GM23338 (cell line): ENCODE data around the gene MRPL20. TPM values are rescaled to one million over a fixed set of nuclear protein-coding genes. Genes with fewer than 3 reads are reported as not detected.
"Not testable (repeated sequence)": the region's sequence is repeated elsewhere in the genome, so short reads cannot be mapped to it uniquely, and the experiment has no call there.

Source experiments
- ATAC-seq: fragments of 200-7000 bp; cut with Tn5 transposase; 3 replicates; pipeline ENCODE4 v1.9.1; 2020
- DNase-seq: peaks from one replicate; pipeline ENCODE4 v3.0.0-alpha.2; 2015; ENCODE audit warnings: low spot score
- H2AFZ ChIP-seq: fragments of 200-600 bp; sonication (generic); 2 replicates; pipeline ENCODE4 v1.8.0; 2016; ENCODE audit warnings: antibody characterized with exemption, mild to moderate bottlenecking, moderate library complexity
- H3F3A ChIP-seq: fragments of 200-600 bp; sonication (generic); replicated peaks from 2 replicates; pipeline ENCODE4 v1.8.0; 2017; ENCODE audit warnings: antibody characterized with exemption, mixed run types, low read depth
- H3K27ac ChIP-seq: fragments of 200-600 bp; sonication (generic); 2 replicates; pipeline ENCODE4 v1.6.1; 2016; ENCODE audit warnings: low read depth
- H3K27me3 ChIP-seq: fragments of 200-600 bp; sonication (generic); 2 replicates; pipeline ENCODE4 v1.8.0; 2016; ENCODE audit warnings: mild to moderate bottlenecking, mixed run types, moderate library complexity; ENCODE audit not compliant: insufficient read depth
- H3K36me3 ChIP-seq: fragments of 200-600 bp; sonication (generic); 2 replicates; pipeline ENCODE4 v1.8.0; 2016; ENCODE audit warnings: mild to moderate bottlenecking; ENCODE audit not compliant: insufficient read depth
- H3K4me1 ChIP-seq: fragments of 200-600 bp; sonication (generic); 2 replicates; pipeline ENCODE4 v1.8.0; 2016; ENCODE audit warnings: mild to moderate bottlenecking, moderate library complexity; ENCODE audit not compliant: insufficient read depth
- H3K4me2 ChIP-seq: fragments of 200-600 bp; sonication (generic); 2 replicates; pipeline ENCODE4 v1.7.1; 2017; ENCODE audit warnings: mixed run types
- H3K4me3 ChIP-seq: fragments of 200-600 bp; sonication (generic); 2 replicates; pipeline ENCODE4 v1.6.1; 2016; ENCODE audit warnings: mixed run types
- H3K79me2 ChIP-seq: fragments of 200-600 bp; sonication (generic); replicated peaks from 2 replicates; pipeline ENCODE4 v1.8.0; 2017; ENCODE audit warnings: mild to moderate bottlenecking; ENCODE audit not compliant: insufficient read depth
- H3K9me2 ChIP-seq: fragments of 200-600 bp; sonication (generic); 2 replicates; pipeline ENCODE4 v1.8.0; 2017; ENCODE audit not compliant: insufficient read depth
- H4K20me1 ChIP-seq: fragments of 200-600 bp; sonication (generic); replicated peaks from 2 replicates; pipeline ENCODE4 v1.8.0; 2017; ENCODE audit warnings: mild to moderate bottlenecking; ENCODE audit not compliant: insufficient read depth
- H3K27ac Mint-ChIP-seq: 2 replicates; pipeline ENCODE4 v1.8.0; 2020; ENCODE audit warnings: inconsistent platforms, mild to moderate bottlenecking, moderate library complexity, mixed read lengths
- H3K27me3 Mint-ChIP-seq: 3 replicates; pipeline ENCODE4 v1.8.0; 2022; ENCODE audit warnings: low read depth, mild to moderate bottlenecking, moderate library complexity, mixed read lengths, inconsistent platforms; ENCODE audit not compliant: insufficient read depth, poor library complexity
- H3K36me3 Mint-ChIP-seq: 3 replicates; pipeline ENCODE4 v1.8.0; 2021; ENCODE audit warnings: low read depth, mild to moderate bottlenecking, inconsistent platforms, moderate library complexity, mixed read lengths
- H3K4me1 Mint-ChIP-seq: 3 replicates; pipeline ENCODE4 v1.8.0; 2020; ENCODE audit warnings: mild to moderate bottlenecking, inconsistent platforms, mixed read lengths
- H3K4me3 Mint-ChIP-seq: 3 replicates; pipeline ENCODE4 v1.8.0; 2021; ENCODE audit warnings: moderate library complexity, mild to moderate bottlenecking, inconsistent platforms, mixed read lengths
- H3K9me3 Mint-ChIP-seq: 3 replicates; pipeline ENCODE4 v1.8.0; 2020; ENCODE audit warnings: moderate library complexity, mild to moderate bottlenecking, inconsistent platforms, mixed read lengths
- CREB1 ChIP-seq: fragments of 250-450 bp; sonication (Bioruptor Pico); IDR thresholded peaks from 2 replicates; pipeline ENCODE4 v1.5.0; 2020; ENCODE audit warnings: low read depth, mild to moderate bottlenecking, moderate library complexity
- JUNB ChIP-seq: IDR thresholded peaks from one replicate; pipeline ENCODE4 v1.6.1; 2016; ENCODE audit warnings: antibody characterized with exemption; ENCODE audit not compliant: unreplicated experiment
- POLR2AphosphoS5 ChIP-seq: IDR thresholded peaks from 2 replicates; pipeline ENCODE4 v1.6.1; 2016; ENCODE audit warnings: antibody characterized with exemption, low read depth
- STAT1 ChIP-seq: IDR thresholded peaks from one replicate; pipeline ENCODE4 v1.6.1; 2016; ENCODE audit warnings: antibody characterized with exemption; ENCODE audit not compliant: unreplicated experiment
- ZNF114 ChIP-seq: fragments of 250-450 bp; sonication (Bioruptor Pico); IDR thresholded peaks from 2 replicates; pipeline ENCODE4 v1.5.0; 2020; ENCODE audit warnings: mild to moderate bottlenecking, moderate library complexity
- polyA plus RNA-seq: library from polyadenylated mRNA; unstranded; fragments of >200 nt; fragmentation: Nextera tagmentation; extraction: Ambion mirVana; gene quantifications from 2 replicates; pipeline ENCODE4 v1.2.1, GENCODE V29; 2016
- total RNA-seq: library from RNA; depleted of rRNA; stranded (reverse); fragments of >200 nt; shearing (Covaris generic); gene quantifications from 2 replicates; pipeline ENCODE4 v1.2.3, GENCODE V29; 2014
- TF ChIP-seq, protein P1 (sequence below), 2 experiments: fragments of 200-600 bp in 1 of 2; sonication (generic) in 1 of 2; conservative IDR thresholded peaks; 2 replicates each; pipeline versions ENCODE4 v1.5.1 to v1.6.1; 2016 to 2017; ENCODE audit warnings: antibody characterized with exemption in 2 of 2, low read depth in 2 of 2, mild to moderate bottlenecking in 2 of 2, moderate library complexity in 1 of 2
- TF ChIP-seq, protein P2 (sequence below): IDR thresholded peaks from 2 replicates; pipeline ENCODE4 v1.6.1; 2016; ENCODE audit warnings: antibody characterized with exemption
- TF ChIP-seq, protein P3 (sequence below): fragments of 250-450 bp; sonication (Bioruptor Pico); IDR thresholded peaks from 2 replicates; pipeline ENCODE4 v1.5.0; 2020; ENCODE audit warnings: mild to moderate bottlenecking, moderate library complexity

The MRPL20 gene
- total and polyA plus RNA-seq, 2 experiments from 2014 or later = 173 to 319 TPM

GRCh38 chr1:1452882-1453281 lies 45.8 kb upstream of the MRPL20 start:
- H3K36me3 ChIP-seq = no peaks in the 10 kb centered on the region
- H3K4me3 ChIP-seq = no peak overlapping the region
- no peak overlapping the region for H2AFZ ChIP-seq
- TF ChIP-seq CREB1 (CRISPR knock-in tag) (no peak), STAT1 (no peak)
- TF ChIP-seq, protein P1, sequence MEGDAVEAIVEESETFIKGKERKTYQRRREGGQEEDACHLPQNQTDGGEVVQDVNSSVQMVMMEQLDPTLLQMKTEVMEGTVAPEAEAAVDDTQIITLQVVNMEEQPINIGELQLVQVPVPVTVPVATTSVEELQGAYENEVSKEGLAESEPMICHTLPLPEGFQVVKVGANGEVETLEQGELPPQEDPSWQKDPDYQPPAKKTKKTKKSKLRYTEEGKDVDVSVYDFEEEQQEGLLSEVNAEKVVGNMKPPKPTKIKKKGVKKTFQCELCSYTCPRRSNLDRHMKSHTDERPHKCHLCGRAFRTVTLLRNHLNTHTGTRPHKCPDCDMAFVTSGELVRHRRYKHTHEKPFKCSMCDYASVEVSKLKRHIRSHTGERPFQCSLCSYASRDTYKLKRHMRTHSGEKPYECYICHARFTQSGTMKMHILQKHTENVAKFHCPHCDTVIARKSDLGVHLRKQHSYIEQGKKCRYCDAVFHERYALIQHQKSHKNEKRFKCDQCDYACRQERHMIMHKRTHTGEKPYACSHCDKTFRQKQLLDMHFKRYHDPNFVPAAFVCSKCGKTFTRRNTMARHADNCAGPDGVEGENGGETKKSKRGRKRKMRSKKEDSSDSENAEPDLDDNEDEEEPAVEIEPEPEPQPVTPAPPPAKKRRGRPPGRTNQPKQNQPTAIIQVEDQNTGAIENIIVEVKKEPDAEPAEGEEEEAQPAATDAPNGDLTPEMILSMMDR (conservative IDR thresholded peaks at IDR 0.05; ENCODE audit: low read depth in 2 of 2) = peak in 1 of 2 experiments; percentile 10; a peak in 1 of 4 replicates
- no peaks in the 10 kb centered on the region for H3K79me2 ChIP-seq
- H3K4me1 ChIP-seq = no peaks in the 10 kb centered on the region
- Mint-ChIP-seq H3K4me3 (no peak overlapping the region), H3K4me1 (no peaks in the 10 kb centered on the region), H3K36me3 (no peaks in the 10 kb centered on the region), H3K9me3 (no peaks in the 10 kb centered on the region), H3K27ac (no peak overlapping the region), H3K27me3 (peaks cover 4% of the 10 kb centered on the region)
- no peaks in the 10 kb centered on the region for H3F3A ChIP-seq
- H3K27me3 ChIP-seq = no peaks in the 10 kb centered on the region
- no peak overlapping the region for H3K27ac ChIP-seq
- no peaks in the 10 kb centered on the region for H3K9me2 ChIP-seq
- no peak for DNase-seq
- no peak for ATAC-seq
- no peak overlapping the region for H3K4me2 ChIP-seq
- H4K20me1 ChIP-seq = no peaks in the 10 kb centered on the region

DNA sequence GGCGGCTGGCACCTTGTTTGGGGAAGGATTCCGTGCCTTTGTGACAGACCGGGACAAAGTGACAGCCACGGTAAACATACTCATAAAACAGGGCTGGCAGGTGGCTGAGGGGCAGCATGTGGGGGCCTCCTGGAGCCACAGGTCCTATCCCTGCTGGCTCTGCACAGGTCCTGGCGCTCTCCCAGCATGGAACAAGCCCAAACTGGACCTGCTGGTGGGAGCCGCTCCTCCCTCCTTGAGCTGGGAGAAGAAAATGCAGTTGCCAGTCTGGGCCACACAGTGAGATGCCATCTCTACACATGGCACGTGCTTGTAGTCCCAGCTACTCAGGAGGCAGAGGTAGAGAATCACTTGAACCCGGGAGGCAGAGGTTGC lies 45.3 kb upstream of the MRPL20 start:
- not testable (repeated sequence) for H3K79me2 ChIP-seq

DNA sequence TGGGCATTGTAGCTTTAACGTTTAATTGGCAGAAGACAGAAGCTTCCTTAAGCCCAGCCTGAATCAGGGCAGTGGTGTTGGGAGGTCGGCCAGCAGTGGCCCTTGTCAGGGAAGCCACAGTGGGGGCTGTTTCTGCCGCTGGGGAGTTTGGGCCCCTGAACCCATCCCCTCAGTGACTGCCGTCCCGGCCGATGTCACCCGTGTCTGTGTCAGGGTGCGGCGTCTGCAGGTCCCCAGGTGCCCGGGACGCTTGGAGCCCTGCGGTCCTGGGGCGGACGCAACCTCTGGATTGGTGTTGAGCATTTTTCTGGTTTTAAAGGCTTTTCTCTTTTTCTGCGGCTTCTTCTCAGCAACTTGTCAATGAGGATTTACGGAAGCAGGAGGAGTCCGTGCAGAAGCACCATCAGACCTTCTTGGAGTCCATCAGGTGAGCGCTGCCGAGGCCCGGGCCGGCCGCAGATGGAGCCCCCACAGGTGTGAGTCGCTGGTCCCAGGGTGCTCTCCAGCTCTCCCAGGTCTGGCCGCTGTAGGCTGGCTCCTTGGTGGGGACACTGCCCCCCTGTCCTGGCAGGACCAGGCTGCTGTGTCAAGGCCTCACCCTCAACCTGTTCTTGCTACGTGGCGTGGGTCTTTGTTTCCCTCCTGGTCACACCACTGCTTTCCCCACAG lies 44.7 kb upstream of the MRPL20 start:
- H3K4me1 Mint-ChIP-seq = no peaks in the 10 kb centered on the region
- TF ChIP-seq POLR2AphosphoS5 (no peak), ZNF114 (no peak), JUNB (no peak)
- TF ChIP-seq, protein P2, sequence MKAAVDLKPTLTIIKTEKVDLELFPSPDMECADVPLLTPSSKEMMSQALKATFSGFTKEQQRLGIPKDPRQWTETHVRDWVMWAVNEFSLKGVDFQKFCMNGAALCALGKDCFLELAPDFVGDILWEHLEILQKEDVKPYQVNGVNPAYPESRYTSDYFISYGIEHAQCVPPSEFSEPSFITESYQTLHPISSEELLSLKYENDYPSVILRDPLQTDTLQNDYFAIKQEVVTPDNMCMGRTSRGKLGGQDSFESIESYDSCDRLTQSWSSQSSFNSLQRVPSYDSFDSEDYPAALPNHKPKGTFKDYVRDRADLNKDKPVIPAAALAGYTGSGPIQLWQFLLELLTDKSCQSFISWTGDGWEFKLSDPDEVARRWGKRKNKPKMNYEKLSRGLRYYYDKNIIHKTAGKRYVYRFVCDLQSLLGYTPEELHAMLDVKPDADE = no peak
- TF ChIP-seq, protein P3, sequence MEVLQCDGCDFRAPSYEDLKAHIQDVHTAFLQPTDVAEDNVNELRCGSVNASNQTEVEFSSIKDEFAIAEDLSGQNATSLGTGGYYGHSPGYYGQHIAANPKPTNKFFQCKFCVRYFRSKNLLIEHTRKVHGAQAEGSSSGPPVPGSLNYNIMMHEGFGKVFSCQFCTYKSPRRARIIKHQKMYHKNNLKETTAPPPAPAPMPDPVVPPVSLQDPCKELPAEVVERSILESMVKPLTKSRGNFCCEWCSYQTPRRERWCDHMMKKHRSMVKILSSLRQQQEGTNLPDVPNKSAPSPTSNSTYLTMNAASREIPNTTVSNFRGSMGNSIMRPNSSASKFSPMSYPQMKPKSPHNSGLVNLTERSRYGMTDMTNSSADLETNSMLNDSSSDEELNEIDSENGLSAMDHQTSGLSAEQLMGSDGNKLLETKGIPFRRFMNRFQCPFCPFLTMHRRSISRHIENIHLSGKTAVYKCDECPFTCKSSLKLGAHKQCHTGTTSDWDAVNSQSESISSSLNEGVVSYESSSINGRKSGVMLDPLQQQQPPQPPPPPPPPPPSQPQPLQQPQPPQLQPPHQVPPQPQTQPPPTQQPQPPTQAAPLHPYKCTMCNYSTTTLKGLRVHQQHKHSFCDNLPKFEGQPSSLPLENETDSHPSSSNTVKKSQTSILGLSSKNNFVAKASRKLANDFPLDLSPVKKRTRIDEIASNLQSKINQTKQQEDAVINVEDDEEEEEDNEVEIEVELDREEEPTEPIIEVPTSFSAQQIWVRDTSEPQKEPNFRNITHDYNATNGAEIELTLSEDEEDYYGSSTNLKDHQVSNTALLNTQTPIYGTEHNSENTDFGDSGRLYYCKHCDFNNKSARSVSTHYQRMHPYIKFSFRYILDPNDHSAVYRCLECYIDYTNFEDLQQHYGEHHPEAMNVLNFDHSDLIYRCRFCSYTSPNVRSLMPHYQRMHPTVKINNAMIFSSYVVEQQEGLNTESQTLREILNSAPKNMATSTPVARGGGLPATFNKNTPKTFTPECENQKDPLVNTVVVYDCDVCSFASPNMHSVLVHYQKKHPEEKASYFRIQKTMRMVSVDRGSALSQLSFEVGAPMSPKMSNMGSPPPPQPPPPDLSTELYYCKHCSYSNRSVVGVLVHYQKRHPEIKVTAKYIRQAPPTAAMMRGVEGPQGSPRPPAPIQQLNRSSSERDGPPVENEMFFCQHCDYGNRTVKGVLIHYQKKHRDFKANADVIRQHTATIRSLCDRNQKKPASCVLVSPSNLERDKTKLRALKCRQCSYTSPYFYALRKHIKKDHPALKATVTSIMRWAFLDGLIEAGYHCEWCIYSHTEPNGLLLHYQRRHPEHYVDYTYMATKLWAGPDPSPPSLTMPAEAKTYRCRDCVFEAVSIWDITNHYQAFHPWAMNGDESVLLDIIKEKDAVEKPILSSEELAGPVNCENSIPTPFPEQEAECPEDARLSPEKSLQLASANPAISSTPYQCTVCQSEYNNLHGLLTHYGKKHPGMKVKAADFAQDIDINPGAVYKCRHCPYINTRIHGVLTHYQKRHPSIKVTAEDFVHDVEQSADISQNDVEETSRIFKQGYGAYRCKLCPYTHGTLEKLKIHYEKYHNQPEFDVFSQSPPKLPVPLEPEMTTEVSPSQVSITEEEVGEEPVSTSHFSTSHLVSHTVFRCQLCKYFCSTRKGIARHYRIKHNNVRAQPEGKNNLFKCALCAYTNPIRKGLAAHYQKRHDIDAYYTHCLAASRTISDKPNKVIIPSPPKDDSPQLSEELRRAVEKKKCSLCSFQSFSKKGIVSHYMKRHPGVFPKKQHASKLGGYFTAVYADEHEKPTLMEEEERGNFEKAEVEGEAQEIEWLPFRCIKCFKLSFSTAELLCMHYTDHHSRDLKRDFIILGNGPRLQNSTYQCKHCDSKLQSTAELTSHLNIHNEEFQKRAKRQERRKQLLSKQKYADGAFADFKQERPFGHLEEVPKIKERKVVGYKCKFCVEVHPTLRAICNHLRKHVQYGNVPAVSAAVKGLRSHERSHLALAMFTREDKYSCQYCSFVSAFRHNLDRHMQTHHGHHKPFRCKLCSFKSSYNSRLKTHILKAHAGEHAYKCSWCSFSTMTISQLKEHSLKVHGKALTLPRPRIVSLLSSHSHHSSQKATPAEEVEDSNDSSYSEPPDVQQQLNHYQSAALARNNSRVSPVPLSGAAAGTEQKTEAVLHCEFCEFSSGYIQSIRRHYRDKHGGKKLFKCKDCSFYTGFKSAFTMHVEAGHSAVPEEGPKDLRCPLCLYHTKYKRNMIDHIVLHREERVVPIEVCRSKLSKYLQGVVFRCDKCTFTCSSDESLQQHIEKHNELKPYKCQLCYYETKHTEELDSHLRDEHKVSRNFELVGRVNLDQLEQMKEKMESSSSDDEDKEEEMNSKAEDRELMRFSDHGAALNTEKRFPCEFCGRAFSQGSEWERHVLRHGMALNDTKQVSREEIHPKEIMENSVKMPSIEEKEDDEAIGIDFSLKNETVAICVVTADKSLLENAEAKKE = no peak

More for the DNA sequence above, 45.3 kb upstream of the MRPL20 start:
- not testable (repeated sequence) for H2AFZ ChIP-seq, ATAC-seq, H3K36me3 ChIP-seq, H3K4me3 Mint-ChIP-seq, H3K27ac ChIP-seq, H3K9me2 ChIP-seq, H3K4me2 ChIP-seq, H3K36me3 Mint-ChIP-seq, DNase-seq, H3K27me3 Mint-ChIP-seq, H3K4me1 ChIP-seq, H3K9me3 Mint-ChIP-seq, H3K4me3 ChIP-seq, H3F3A ChIP-seq, H3K27me3 ChIP-seq, H3K4me1 Mint-ChIP-seq, H4K20me1 ChIP-seq, H3K27ac Mint-ChIP-seq

More for the DNA sequence above, 44.7 kb upstream of the MRPL20 start:
- no peak for DNase-seq
- Mint-ChIP-seq H3K4me3 (no peak overlapping the region), H3K36me3 (no peaks in the 10 kb centered on the region), H3K9me3 (no peaks in the 10 kb centered on the region), H3K27ac (no peak overlapping the region), H3K27me3 (peaks cover 4% of the 10 kb centered on the region)
- H3K79me2 ChIP-seq = no peaks in the 10 kb centered on the region
- no peaks in the 10 kb centered on the region for H3K27me3 ChIP-seq
- no peak overlapping the region for H2AFZ ChIP-seq
- no peaks in the 10 kb centered on the region for H3K9me2 ChIP-seq
- H3K36me3 ChIP-seq = no peaks in the 10 kb centered on the region
- no peaks in the 10 kb centered on the region for H3K4me1 ChIP-seq
- H3K4me2 ChIP-seq = no peak overlapping the region
- no peaks in the 10 kb centered on the region for H3F3A ChIP-seq
- H4K20me1 ChIP-seq = no peaks in the 10 kb centered on the region
- ATAC-seq = no peak
- no peak overlapping the region for H3K4me3 ChIP-seq
- no peak overlapping the region for H3K27ac ChIP-seq
